DMS 273 treated with DMSO at 0.1 percent for 48 hours (cell line): ENCODE data around the gene PSMC3.

Experiments used
- DNase-seq: peaks from one replicate; lab custom pipeline; 2025; lab: John Stamatoyannopoulos, UW

Gene PSMC3

GRCh38 chr11:47443028-47443700 is 16.9 kb upstream of the PSMC3 start:
- DNase-seq: no peak

- DNase-seq: no peak
Observed at GRCh38 chr11:47442514-47442913, 16.3 kb upstream of the PSMC3 start.

GRCh38 chr11:47441421-47441820 is 15.2 kb upstream of the PSMC3 start:
- DNase-seq: no peak

GRCh38 chr11:47440054-47440476 is 13.8 kb upstream of the PSMC3 start:
- no peak for DNase-seq

GRCh38 chr11:47438721-47439120 is 12.5 kb upstream of the PSMC3 start:
- DNase-seq: no peak

- no peak for DNase-seq
Observed at GRCh38 chr11:47437746-47438418, 11.6 kb upstream of the PSMC3 start.

- no peak for DNase-seq
Observed at GRCh38 chr11:47437218-47437745, 11.0 kb upstream of the PSMC3 start.

- DNase-seq: no peak
Observed at GRCh38 chr11:47436726-47437125, 10.5 kb upstream of the PSMC3 start.

- no peak for DNase-seq
Observed at GRCh38 chr11:47435687-47436086, 9.4 kb upstream of the PSMC3 start.

GRCh38 chr11:47434011-47434786 is 8.0 kb upstream of the PSMC3 start:
- DNase-seq: no peak

- DNase-seq: no peak
Observed at GRCh38 chr11:47433157-47433556, 6.9 kb upstream of the PSMC3 start.

GRCh38 chr11:47431356-47432083 is 5.3 kb upstream of the PSMC3 start:
- no peak for DNase-seq

- DNase-seq: no peak
Observed at GRCh38 chr11:47430524-47430923, 4.3 kb upstream of the PSMC3 start.

GRCh38 chr11:47425611-47426010 is 628 bp downstream of the PSMC3 start:
- no peak for DNase-seq

- no peak for DNase-seq
Observed at GRCh38 chr11:47418454-47419259, 7.6 kb downstream of the PSMC3 start.

- DNase-seq: no peak
Observed at GRCh38 chr11:47417712-47418111, 8.5 kb downstream of the PSMC3 start.

- peak; percentile 22 for DNase-seq
Observed at GRCh38 chr11:47415949-47416472, 10.2 kb downstream of the PSMC3 start.

- no peak for DNase-seq
Observed at GRCh38 chr11:47415091-47415854, 11.0 kb downstream of the PSMC3 start.

GRCh38 chr11:47414685-47415070 is 11.6 kb downstream of the PSMC3 start:
- no peak for DNase-seq
